22Rv1 (cell line): Measurements from ENCODE around the gene ABCA7.
A peak's percentile ranks its signal among the peaks of the same experiment; 100 is the strongest.

Experiments used
- H3K27ac ChIP-seq: fragments of 450-650 bp; 2 replicates; pipeline ENCODE4 v1.5.1; 2017
- ZFX ChIP-seq: fragments of 450-650 bp; IDR thresholded peaks from 2 replicates; pipeline ENCODE4 v1.6.1; 2017; ENCODE audit warnings: antibody characterized with exemption, borderline replicate concordance
- TF ChIP-seq, protein P1 (sequence below): fragments of 450-650 bp; IDR thresholded peaks from 2 replicates; pipeline ENCODE4 v1.5.1; 2017; ENCODE audit warnings: mild to moderate bottlenecking

The ABCA7 gene

DNA sequence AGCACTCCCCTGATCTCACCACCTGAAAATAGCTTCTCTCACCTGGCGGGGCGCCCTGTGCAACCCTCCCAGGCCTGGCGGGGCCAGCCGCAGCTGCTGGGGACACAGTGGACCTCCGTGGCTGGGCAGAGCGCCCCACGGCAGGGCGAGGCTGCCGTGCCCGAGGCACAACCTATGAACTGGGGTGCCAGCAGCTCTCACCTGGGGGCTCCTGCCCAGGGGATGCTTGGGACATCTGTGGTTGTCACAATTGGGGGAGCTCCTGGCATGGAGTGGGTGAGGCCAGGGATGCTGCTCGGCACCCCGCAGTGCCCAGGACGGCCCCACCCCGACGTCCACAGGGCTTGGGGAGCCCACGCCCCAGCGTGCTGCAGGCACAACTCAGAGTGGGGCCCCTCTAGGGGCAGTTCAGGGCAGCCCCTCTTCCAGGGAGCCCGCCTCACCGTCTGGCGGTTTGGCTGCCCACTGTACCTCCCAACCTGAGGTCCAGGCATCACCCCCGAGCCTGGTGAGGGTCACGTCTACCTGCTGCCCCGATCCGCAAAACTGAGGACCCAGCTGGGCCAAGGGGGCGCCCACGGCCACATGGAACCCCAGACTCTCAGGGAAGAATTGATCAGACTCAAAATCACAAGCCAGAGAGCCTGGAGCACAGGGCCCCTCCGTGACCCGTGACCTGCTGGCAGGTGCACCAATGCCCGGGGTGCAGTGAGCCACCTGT is 24.7 kb upstream of the ABCA7 start:
- H3K27ac ChIP-seq: no peak overlapping the region
- TF ChIP-seq ZFX: no peak
- TF ChIP-seq, protein P1, sequence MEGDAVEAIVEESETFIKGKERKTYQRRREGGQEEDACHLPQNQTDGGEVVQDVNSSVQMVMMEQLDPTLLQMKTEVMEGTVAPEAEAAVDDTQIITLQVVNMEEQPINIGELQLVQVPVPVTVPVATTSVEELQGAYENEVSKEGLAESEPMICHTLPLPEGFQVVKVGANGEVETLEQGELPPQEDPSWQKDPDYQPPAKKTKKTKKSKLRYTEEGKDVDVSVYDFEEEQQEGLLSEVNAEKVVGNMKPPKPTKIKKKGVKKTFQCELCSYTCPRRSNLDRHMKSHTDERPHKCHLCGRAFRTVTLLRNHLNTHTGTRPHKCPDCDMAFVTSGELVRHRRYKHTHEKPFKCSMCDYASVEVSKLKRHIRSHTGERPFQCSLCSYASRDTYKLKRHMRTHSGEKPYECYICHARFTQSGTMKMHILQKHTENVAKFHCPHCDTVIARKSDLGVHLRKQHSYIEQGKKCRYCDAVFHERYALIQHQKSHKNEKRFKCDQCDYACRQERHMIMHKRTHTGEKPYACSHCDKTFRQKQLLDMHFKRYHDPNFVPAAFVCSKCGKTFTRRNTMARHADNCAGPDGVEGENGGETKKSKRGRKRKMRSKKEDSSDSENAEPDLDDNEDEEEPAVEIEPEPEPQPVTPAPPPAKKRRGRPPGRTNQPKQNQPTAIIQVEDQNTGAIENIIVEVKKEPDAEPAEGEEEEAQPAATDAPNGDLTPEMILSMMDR: no peak

DNA sequence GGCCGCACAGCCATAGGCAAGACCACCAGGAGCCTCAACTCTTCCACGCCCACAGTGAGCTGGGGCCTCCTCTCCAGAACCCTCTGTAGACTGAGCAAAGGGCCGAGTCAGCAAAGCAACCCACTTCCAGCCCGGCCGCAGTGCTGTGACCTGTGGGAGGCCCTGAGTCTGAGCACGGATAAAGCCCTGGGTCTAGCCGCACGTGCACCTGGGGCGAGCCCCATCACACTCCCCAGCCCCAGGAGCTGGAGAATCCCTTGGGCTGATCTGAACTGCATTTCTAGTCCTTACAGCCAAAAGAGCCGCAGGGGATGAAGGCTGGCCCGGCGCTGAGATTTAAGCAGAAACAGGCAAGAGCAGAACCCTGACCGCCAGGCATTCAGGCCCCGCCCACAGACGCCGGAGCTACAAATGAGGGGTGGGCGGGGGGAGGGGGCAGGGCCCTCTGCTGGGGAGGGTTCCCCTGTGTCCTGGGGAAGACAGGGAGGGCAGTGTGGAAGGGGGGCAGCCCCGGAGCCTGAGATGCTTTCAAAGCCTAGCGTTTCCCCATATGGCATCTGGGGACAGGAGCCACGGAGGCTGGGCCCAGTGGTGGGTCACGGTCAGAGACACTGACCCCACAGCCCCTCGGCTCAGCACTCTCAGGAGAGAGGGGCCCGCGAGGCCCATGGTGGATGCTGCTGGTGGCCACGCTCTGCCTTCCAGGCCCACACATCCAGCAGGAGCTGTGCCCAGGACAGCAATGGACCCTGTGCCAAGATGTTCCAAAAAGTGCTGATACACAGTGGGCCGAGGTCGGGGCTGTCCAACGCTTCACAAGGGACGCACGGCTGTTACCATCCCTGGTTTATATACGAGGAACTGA is 23.9 kb upstream of the ABCA7 start:
- TF ChIP-seq, protein P1: no peak
- TF ChIP-seq ZFX: no peak
- no peak overlapping the region for H3K27ac ChIP-seq

DNA sequence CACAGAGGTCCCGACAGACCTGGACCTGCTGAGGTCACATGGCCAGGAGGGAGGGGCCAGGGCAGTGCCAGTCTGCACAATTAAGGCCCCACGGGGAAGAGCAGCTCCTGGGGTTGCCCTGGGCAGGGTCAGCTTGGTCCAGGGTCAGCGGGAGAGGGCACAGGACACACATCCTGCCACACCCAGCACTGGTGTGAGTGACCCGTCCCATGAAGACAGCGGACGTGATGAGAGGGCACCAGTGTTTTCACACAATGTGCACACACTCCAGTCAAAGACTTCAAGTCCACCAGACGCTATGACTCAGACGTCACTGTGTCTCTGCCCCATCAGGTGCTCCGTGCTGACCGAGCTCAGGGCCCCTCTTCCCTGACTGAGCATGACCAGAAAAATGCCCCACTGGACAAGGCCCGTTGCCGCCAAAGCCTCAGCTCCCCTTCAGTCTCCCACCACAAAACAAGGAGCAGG is 23.2 kb upstream of the ABCA7 start:
- TF ChIP-seq, protein P1: no peak
- TF ChIP-seq ZFX: no peak
- 0 out of 2 replicates have a peak overlapping the region, but pooled peaks have one; percentile 26 for H3K27ac ChIP-seq

DNA sequence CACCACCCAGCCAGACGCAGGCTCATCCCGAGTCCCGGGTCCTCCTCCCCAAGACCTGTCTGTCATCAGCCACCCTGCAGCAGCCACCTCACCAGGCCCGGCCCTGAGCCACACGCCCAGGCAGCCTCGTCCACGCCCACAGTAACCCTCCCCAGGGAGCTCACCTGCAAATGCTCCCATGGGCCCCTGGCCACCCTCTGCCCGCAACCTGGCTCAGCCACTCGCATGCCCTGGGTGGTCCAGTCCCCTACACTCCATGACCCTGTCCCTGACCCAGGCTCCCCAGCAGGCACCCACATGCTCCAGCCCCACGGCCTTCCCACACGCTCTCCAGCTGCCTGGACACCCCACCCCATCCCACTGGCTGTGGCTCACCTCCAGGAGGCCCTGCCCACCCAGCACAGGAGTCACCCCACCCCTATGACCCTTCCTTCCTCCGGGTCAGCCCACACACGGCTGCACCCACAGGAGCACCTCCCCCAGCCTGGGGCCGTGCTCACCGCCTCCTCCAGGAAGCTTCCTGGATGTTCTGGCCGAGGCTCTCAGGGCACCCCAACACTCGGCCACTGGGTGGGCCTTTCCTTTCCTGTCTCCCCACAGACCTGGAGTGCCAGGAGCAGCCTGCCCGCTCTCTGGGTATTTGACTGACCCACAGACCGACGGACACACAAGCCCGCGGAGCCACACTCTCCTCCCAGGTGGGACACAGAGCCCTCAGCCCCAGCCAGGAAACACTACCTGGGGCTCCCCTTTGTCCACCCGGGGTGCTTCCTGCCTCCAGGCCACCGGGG is 22.6 kb upstream of the ABCA7 start:
- H3K27ac ChIP-seq: peak overlapping the region; percentile 26; the same call in 1 of the 2 replicates
- TF ChIP-seq, protein P1: no peak
- no peak for TF ChIP-seq ZFX

DNA sequence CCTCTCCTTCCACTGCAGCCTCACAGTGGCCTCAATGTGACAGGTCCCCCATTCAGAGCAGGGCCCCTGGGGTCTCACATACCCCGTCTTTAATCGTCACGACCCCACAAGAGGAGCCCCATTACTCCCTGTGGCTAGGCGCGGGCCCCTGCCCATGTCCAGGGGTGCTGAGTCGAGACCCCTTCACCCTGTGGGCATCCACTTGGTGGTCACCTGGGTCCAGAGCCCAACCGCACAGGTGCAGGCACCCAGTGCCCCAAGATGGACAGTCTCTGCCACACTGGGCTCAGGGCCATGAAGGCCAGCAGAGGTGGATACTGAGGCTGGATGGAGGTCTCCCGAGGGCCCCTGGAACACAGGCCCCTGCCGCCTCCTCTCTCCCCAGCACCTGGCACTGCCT is 22.0 kb upstream of the ABCA7 start:
- TF ChIP-seq ZFX: no peak
- TF ChIP-seq, protein P1: no peak
- H3K27ac ChIP-seq: peak overlapping the region; percentile 26; the same call in 1 of the 2 replicates

DNA sequence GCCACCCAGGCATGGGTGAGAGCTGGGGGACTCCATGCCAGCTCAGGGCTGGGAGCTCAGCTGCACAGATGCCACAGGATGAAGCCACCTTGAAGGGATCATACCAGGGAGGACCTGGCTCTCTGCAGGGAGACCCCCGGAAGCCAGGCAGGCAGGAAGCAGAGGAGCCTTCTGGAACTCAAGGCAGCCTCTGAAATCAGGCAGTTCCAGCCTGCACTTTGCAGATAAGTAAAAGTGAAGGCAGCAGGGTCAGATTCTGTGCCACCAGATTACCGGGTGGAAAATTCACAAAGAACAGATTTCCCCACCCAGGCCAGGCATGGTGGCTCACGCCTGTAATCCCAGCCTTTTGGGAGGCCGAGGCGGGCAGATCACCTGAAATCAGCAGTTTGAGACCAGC is 21.5 kb upstream of the ABCA7 start:
- TF ChIP-seq ZFX: no peak
- peak overlapping the region; percentile 26; the same call in 1 of the 2 replicates for H3K27ac ChIP-seq

DNA sequence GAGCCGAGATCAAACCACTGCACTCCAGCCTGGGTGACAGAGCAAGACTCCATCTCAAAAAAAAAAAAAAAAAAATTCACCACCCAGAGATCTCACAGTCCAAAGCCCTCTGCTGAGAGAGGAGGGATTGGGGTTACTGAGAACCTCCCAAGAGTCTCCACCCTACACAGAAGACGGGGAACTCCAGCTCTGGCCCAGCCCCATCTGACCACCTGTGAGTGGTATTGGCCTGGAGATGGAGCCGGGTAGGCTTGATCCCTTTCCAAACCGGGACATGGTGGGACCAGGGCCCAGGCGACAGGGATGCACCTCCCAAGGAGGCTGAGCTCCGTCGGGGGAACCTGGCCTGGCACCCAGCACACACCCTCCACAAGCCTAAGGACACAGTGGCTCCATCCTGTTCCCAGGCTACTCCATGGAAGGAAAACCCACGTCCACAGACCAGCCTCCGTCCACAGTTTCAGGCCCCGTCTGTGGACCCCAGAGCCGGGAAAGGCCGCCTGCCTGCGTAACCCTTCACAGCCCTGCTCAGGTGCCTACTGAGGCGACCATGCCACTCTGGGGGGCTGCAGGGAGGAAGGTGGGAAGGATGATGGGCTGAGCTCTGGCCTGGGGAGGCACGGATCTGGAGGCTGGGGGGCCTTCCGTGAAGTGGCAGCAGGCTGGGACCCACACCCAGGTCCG is 20.8 kb upstream of the ABCA7 start:
- TF ChIP-seq, protein P1: no peak
- no peak for TF ChIP-seq ZFX
- peak overlapping the region; percentile 78 for H3K27ac ChIP-seq
